ENCODE measurements around the gene ABLIM1.

ABLIM1 gene

DNA sequence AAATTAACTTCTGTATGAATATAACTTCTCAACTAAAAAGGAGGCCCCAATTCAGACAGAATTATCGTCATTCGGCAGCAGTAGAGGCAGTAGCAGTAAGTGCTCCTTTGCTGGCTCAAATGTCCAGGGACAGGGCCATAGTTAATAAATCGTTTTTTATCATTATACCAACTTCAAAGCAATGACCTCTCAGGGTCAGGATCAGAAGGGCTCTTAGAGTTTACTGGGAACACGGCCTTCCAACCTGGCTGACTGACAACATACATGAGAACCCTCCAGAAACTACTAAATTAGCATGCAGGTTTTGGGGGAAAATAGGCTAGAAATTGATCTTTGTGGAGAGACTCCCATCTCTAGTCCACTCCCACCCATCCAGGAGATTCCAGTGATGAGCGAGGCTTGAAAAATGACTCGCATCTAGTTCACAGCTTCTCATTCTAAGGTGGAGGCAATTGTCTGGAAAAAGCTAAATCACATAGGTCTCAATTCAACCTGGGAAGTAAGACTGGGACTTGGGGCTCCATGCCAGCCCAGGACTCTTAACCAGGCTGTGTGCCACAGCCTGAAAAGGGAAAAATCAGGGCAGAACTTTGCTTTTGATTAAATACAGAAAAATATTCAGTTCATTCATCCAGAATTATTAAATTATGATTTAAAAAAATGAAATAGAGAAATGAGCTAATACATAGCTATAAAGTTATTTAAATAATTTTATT is 84.6 kb downstream of the ABLIM1 start:
- POLR2A ChIA-PET: no interaction called here
- no peak for TF ChIP-seq ARNT (IDR thresholded peaks at IDR 0.05)
- TF ChIP-seq SP1 (IDR thresholded peaks at IDR 0.05): no peak
- no peak for TF ChIP-seq L3MBTL2 (conservative IDR thresholded peaks at IDR 0.05)
- no peak for TF ChIP-seq SUZ12 (IDR thresholded peaks at IDR 0.05)
- no peak for TF ChIP-seq FOXA1 (IDR thresholded peaks at IDR 0.05)
- no peak for TF ChIP-seq ZNF384 (IDR thresholded peaks at IDR 0.05)
- TF ChIP-seq, protein P1, sequence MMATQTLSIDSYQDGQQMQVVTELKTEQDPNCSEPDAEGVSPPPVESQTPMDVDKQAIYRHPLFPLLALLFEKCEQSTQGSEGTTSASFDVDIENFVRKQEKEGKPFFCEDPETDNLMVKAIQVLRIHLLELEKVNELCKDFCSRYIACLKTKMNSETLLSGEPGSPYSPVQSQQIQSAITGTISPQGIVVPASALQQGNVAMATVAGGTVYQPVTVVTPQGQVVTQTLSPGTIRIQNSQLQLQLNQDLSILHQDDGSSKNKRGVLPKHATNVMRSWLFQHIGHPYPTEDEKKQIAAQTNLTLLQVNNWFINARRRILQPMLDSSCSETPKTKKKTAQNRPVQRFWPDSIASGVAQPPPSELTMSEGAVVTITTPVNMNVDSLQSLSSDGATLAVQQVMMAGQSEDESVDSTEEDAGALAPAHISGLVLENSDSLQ (IDR thresholded peaks at IDR 0.05): no peak
- no peak for TF ChIP-seq TARDBP (IDR thresholded peaks at IDR 0.05)
- no peak for TF ChIP-seq CTBP1 (IDR thresholded peaks at IDR 0.05; ENCODE audit: borderline replicate concordance)
- DNase-seq (ENCODE audit: extremely low spot score): no peak
- CTCF ChIA-PET: no interaction called here

DNA sequence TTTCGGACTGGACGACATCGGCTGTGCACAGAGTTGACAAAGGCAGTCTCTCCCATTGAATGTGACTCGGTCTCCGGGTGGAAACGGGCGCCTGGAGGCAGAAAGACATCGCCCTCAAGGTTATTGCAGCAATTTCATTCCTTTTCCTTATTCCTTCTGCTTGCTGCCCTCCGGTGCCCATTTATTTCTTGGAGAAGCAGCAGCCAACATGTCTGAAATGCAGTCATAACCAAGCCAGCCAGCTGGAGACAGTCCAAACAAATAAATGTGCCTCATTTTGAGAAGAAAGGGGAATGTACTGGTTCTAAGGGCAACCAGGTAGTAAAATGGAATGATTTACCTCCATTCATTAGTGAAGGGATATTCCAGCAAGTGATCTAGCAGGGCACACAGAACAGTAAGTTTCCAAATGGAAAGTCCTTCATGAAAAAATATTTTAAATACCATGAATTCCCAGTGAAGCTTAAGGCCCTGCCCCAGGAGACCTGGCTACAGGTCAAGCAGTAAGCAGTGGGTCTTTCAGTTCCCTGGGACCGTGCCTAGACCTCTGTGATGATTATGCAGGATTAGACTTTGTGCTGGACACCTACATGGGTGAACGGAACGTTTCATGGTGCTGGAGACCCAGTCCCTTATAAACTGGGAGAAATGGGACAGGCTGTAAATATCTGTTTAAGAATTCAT is 86.6 kb downstream of the ABLIM1 start:
- TF ChIP-seq L3MBTL2 (conservative IDR thresholded peaks at IDR 0.05) (no peak), ELF4 (IDR thresholded peaks at IDR 0.05) (no peak), SP1 (IDR thresholded peaks at IDR 0.05) (no peak), HDGF (IDR thresholded peaks at IDR 0.05; ENCODE audit: borderline replicate concordance) (no peak), NFRKB (IDR thresholded peaks at IDR 0.05) (no peak), FOXA1 (IDR thresholded peaks at IDR 0.05) (no peak), SUZ12 (IDR thresholded peaks at IDR 0.05) (no peak), TARDBP (IDR thresholded peaks at IDR 0.05) (no peak), ARNT (IDR thresholded peaks at IDR 0.05) (no peak), CTBP1 (IDR thresholded peaks at IDR 0.05; ENCODE audit: borderline replicate concordance) (no peak), FOXM1 (IDR thresholded peaks at IDR 0.05; ENCODE audit: borderline replicate concordance) (no peak), FOXK2 (IDR thresholded peaks at IDR 0.05) (no peak), BHLHE40 (IDR thresholded peaks at IDR 0.05; ENCODE audit: borderline replicate concordance) (no peak), LEF1 (IDR thresholded peaks at IDR 0.05; ENCODE audit: borderline replicate concordance) (no peak), ZNF384 (IDR thresholded peaks at IDR 0.05) (no peak)
- TF ChIP-seq, protein P1 (IDR thresholded peaks at IDR 0.05): no peak
- ChIA-PET POLR2A (no interaction called here), CTCF (no interaction called here)
- no peak for DNase-seq (ENCODE audit: extremely low spot score)

GRCh38 chr10:114566064-114566463 is 92.0 kb downstream of the ABLIM1 start:
- ChIA-PET POLR2A (no interaction called here), CTCF (no interaction called here)
- no peak for TF ChIP-seq NFRKB (IDR thresholded peaks at IDR 0.05)
- TF ChIP-seq LEF1 (IDR thresholded peaks at IDR 0.05; ENCODE audit: borderline replicate concordance): no peak
- no peak for TF ChIP-seq SUZ12 (IDR thresholded peaks at IDR 0.05)
- TF ChIP-seq ELF4 (IDR thresholded peaks at IDR 0.05): no peak
- no peak for TF ChIP-seq BHLHE40 (IDR thresholded peaks at IDR 0.05; ENCODE audit: borderline replicate concordance)
- TF ChIP-seq TARDBP (IDR thresholded peaks at IDR 0.05): no peak
- TF ChIP-seq L3MBTL2 (conservative IDR thresholded peaks at IDR 0.05): no peak
- TF ChIP-seq SP1 (IDR thresholded peaks at IDR 0.05): no peak
- no peak for TF ChIP-seq FOXK2 (IDR thresholded peaks at IDR 0.05)
- TF ChIP-seq, protein P1 (IDR thresholded peaks at IDR 0.05): no peak
- no peak for DNase-seq (ENCODE audit: extremely low spot score)

- no peak for TF ChIP-seq FOXK2 (IDR thresholded peaks at IDR 0.05)
- TF ChIP-seq L3MBTL2 (conservative IDR thresholded peaks at IDR 0.05): no peak
- TF ChIP-seq, protein P1 (IDR thresholded peaks at IDR 0.05): no peak
- DNase-seq (ENCODE audit: extremely low spot score): no peak
- ChIA-PET POLR2A (no interaction called here), CTCF (no interaction called here)
Observed at GRCh38 chr10:114565066-114565465, 93.0 kb downstream of the ABLIM1 start.

- POLR2A ChIA-PET: interaction anchor here (0.5 kb wide), 1 partner anchor 129 kb away, joined by 5 read pairs; no protein-coding TSS in a partner anchor
- DNase-seq (ENCODE audit: extremely low spot score): no peak
- TF ChIP-seq FOXA1 (IDR thresholded peaks at IDR 0.05) (no peak), LEF1 (IDR thresholded peaks at IDR 0.05; ENCODE audit: borderline replicate concordance) (no peak), TARDBP (IDR thresholded peaks at IDR 0.05) (no peak), CTBP1 (IDR thresholded peaks at IDR 0.05; ENCODE audit: borderline replicate concordance) (no peak), SUZ12 (IDR thresholded peaks at IDR 0.05) (no peak), ARNT (IDR thresholded peaks at IDR 0.05) (no peak), NFRKB (IDR thresholded peaks at IDR 0.05) (no peak), HDGF (IDR thresholded peaks at IDR 0.05; ENCODE audit: borderline replicate concordance) (no peak), ELF4 (IDR thresholded peaks at IDR 0.05) (no peak)
- TF ChIP-seq, protein P1 (IDR thresholded peaks at IDR 0.05): no peak
- CTCF ChIA-PET: no interaction called here
Observed at GRCh38 chr10:114561008-114561523, 97.0 kb downstream of the ABLIM1 start.

Data from HEK293T (cell line).